ENCODE results near the gene MACROH2A1. TPM values are rescaled to one million over a fixed set of nuclear protein-coding genes. Genes with fewer than 3 reads are reported as not detected.
A peak's percentile ranks its signal among the peaks of the same experiment; 100 is the strongest.

The MACROH2A1 gene
- total RNA-seq, 4 donors from 2014 or later: 104 to 167 (median 136) TPM

DNA sequence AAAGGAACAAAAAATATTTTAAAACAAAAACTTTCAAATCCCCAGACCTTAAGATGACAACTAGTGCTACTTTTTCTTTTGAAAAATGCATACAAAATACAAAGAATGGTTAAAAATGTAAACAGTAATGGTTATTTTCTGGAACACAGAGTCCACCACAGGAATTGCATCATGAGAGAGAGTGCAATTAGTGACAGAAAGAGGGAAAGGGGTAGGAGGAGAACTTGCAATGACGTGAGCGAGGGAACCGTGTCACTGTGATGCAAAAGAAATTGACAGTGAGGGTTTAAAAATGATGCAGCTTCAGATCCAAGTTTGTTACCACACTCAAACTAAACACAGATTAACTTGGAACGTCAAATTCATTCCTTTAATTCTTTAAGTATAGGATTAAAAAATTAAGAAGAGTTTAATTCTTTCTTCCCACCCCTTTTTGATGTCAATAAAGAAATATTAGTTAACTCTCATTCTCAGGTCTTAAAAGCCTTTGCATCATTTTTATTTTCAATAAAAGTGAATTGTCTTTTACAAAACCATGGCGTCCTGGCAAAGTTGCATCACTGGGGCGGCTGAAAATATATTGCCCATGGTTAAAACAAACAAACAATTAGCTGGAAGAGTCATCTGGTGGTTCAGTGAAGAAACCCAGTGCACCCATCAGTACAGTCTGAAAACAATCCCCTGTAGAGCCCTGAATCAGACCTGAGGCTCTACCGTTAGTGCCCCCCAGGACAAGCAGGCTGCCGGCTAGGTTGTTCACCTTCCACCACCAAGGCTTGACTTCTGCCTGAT lies 39.5 kb downstream of the MACROH2A1 start:
- no peak for DNase-seq
- H3K27me3 ChIP-seq: no peaks in the 10 kb centered on the region
- H3K9me3 ChIP-seq: no peaks in the 10 kb centered on the region
- TF ChIP-seq, protein P1, sequence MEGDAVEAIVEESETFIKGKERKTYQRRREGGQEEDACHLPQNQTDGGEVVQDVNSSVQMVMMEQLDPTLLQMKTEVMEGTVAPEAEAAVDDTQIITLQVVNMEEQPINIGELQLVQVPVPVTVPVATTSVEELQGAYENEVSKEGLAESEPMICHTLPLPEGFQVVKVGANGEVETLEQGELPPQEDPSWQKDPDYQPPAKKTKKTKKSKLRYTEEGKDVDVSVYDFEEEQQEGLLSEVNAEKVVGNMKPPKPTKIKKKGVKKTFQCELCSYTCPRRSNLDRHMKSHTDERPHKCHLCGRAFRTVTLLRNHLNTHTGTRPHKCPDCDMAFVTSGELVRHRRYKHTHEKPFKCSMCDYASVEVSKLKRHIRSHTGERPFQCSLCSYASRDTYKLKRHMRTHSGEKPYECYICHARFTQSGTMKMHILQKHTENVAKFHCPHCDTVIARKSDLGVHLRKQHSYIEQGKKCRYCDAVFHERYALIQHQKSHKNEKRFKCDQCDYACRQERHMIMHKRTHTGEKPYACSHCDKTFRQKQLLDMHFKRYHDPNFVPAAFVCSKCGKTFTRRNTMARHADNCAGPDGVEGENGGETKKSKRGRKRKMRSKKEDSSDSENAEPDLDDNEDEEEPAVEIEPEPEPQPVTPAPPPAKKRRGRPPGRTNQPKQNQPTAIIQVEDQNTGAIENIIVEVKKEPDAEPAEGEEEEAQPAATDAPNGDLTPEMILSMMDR (IDR thresholded peaks at IDR 0.05 in 4 of 5, conservative IDR thresholded peaks at IDR 0.05 in 1 of 5): no peak
- no peak for TF ChIP-seq POLR2A (IDR thresholded peaks at IDR 0.05)
- H3K36me3 ChIP-seq: peaks cover 0 to 17% of the 10 kb centered on the region in 2 donors
- H3K4me3 ChIP-seq: no peak overlapping the region
- in situ Hi-C loops (cut with MboI; ENCODE audit: low sequenced_read_pairs in 4 of 4): loop anchor here in 1 of 4 donors (5.0 kb wide), 1 partner anchor 68 kb away; no protein-coding TSS in a partner anchor
- H3K27ac ChIP-seq: no peak overlapping the region
- intact Hi-C loops (cut with DNase I; ENCODE audit: low total_unique reads): loop anchor here (5.0 kb wide), 1 partner anchor 68 kb away; no protein-coding TSS in a partner anchor
- no peak for ATAC-seq
- peaks cover 36 to 39% of the 10 kb centered on the region in 2 donors for H3K4me1 ChIP-seq

DNA sequence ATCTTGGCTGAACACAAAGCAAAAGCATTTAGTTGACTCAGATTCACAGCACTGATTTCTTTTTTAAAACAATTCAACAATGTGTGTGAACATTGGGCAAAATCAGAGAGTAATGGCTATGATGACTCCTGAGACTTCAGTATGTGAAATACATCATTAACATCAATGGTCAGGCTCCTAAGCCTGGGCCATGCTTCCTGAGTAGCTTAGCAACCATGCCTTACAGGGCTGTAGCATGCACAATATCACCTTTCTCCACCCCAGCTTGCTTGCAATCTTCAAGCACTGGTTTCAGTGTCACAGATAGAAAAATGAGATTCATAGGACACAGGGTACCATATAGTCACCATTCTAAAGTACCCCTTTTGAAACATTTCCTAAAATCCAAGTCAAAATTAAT lies 41.3 kb downstream of the MACROH2A1 start:
- intact Hi-C loops (cut with DNase I; ENCODE audit: low total_unique reads) (loop anchor here (2.0 to 5.0 kb wide), 2 partner anchors 41 to 70 kb away; partner anchors contain the start of gene MACROH2A1), in situ Hi-C loops (cut with MboI; ENCODE audit: low sequenced_read_pairs in 4 of 4) (loop anchor here in 1 of 4 donors (5.0 kb wide), 1 partner anchor 70 kb away; no protein-coding TSS in a partner anchor)
- H3K27me3 ChIP-seq: no peaks in the 10 kb centered on the region
- H3K36me3 ChIP-seq: peaks cover 0 to 17% of the 10 kb centered on the region in 2 donors
- no peak for DNase-seq
- no peaks in the 10 kb centered on the region for H3K9me3 ChIP-seq
- no peak overlapping the region for H3K4me3 ChIP-seq
- H3K27ac ChIP-seq: peak overlapping the region in 3 of 4 donors; percentile 56 to 74 (median 72)
- no peak for TF ChIP-seq POLR2A (IDR thresholded peaks at IDR 0.05)
- TF ChIP-seq, protein P1 (IDR thresholded peaks at IDR 0.05 in 4 of 5, conservative IDR thresholded peaks at IDR 0.05 in 1 of 5): no peak
- no peak for ATAC-seq
- peaks cover 48 to 51% of the 10 kb centered on the region in 2 donors for H3K4me1 ChIP-seq

DNA sequence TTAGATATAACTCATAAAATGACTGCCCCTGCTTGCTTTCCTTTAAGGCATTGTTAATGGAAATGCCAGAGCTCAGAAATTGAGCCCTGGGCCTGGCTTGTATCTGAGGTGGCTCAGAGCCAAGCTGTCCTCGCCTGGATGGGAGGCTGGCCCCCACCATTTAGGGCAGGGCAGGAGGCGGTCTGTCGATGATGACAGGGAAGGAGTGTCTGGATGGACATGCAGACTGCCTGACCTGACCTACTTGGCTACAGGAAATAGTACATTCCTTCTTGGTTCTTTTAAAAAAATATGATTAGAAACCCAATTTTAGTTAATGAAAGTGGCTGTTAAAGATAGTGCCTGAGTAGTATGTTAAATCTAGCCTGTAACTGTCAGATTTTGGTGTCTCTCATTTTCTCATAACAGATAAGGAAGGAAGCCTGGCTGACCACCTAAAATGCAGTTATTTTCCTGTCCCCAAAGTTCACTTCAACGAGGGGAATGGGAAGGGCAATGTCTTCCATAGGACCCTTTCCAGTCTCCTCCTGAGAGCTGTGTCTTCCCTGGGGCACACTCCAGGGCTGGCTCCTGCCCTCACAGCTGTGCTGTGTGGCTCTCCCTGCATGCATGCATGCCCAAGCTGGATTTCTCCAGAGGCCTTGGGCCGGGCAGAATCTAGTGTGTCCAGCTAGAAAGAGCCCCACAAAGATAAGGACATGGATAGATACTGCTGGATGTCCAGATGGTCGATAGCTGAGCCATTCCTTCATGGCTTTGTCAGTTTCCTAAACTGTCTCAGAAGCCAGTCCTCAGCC lies 42.3 kb downstream of the MACROH2A1 start:
- H3K27ac ChIP-seq: peak overlapping the region; percentile 56 to 74 (median 73)
- no peak overlapping the region for H3K4me3 ChIP-seq
- no peaks in the 10 kb centered on the region for H3K27me3 ChIP-seq
- DNase-seq (peak; percentile 61 to 77), ATAC-seq (peak; percentile 81 to 87)
- intact Hi-C loops (cut with DNase I; ENCODE audit: low total_unique reads): loop anchor here (2.0 to 5.0 kb wide), 2 partner anchors 42 to 71 kb away; partner anchors contain the start of gene MACROH2A1
- peaks cover 0 to 19% of the 10 kb centered on the region in 2 donors for H3K36me3 ChIP-seq
- TF ChIP-seq, protein P1 (IDR thresholded peaks at IDR 0.05 in 4 of 5, conservative IDR thresholded peaks at IDR 0.05 in 1 of 5): no peak
- TF ChIP-seq POLR2A (IDR thresholded peaks at IDR 0.05): no peak
- peaks cover 48 to 51% of the 10 kb centered on the region in 2 donors for H3K4me1 ChIP-seq
- no peaks in the 10 kb centered on the region for H3K9me3 ChIP-seq
- in situ Hi-C loops (cut with MboI; ENCODE audit: low sequenced_read_pairs in 4 of 4): loop anchor here in 1 of 4 donors (5.0 kb wide), 1 partner anchor 71 kb away; no protein-coding TSS in a partner anchor

DNA sequence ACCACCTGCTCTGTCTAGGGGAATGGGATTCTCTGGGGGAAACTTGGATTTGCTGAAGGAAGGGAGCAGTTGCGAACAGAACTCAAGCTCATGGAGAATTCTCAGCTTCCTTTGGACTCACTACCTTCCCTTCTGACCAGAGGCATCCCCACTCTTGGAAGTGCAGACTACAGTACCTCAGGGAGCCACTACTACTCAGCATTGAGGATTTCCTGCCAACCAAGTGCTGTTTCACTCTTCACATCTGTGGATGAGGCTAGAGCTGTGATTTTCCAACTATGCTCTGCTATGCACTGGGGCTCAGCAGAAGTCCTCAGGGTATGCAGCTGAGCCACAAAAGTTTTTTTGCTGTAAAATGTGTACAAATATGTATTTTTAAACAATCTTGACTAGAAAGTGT lies 43.9 kb downstream of the MACROH2A1 start:
- TF ChIP-seq, protein P1 (IDR thresholded peaks at IDR 0.05 in 4 of 5, conservative IDR thresholded peaks at IDR 0.05 in 1 of 5): no peak
- no peak for TF ChIP-seq POLR2A (IDR thresholded peaks at IDR 0.05)
- H3K36me3 ChIP-seq: peaks cover 0 to 22% of the 10 kb centered on the region in 2 donors
- peaks cover 48 to 51% of the 10 kb centered on the region in 2 donors for H3K4me1 ChIP-seq
- no peak for ATAC-seq
- H3K9me3 ChIP-seq: no peaks in the 10 kb centered on the region
- intact Hi-C loops (cut with DNase I; ENCODE audit: low total_unique reads) (loop anchor here (5.0 kb wide), 1 partner anchor 72 kb away; no protein-coding TSS in a partner anchor), in situ Hi-C loops (cut with MboI; ENCODE audit: low sequenced_read_pairs in 4 of 4) (loop anchor here in 1 of 4 donors (5.0 kb wide), 1 partner anchor 72 kb away; no protein-coding TSS in a partner anchor)
- no peak overlapping the region for H3K27ac ChIP-seq
- no peaks in the 10 kb centered on the region for H3K27me3 ChIP-seq
- DNase-seq: no peak
- no peak overlapping the region for H3K4me3 ChIP-seq
